GM18520 (cell line): ENCODE data around the gene HNRNPD.
A peak's percentile ranks its signal among the peaks of the same experiment; 100 is the strongest.
"Not testable (repeated sequence)": the region's sequence is repeated elsewhere in the genome, so short reads cannot be mapped to it uniquely, and the experiment has no call there.

ENCODE experiments used
- ATAC-seq: cut with Tn5 transposase; IDR thresholded peaks from one replicate; pipeline ENCODE4 v1.9.1; 2021; ENCODE audit not compliant: unreplicated experiment

The HNRNPD gene, protein sequence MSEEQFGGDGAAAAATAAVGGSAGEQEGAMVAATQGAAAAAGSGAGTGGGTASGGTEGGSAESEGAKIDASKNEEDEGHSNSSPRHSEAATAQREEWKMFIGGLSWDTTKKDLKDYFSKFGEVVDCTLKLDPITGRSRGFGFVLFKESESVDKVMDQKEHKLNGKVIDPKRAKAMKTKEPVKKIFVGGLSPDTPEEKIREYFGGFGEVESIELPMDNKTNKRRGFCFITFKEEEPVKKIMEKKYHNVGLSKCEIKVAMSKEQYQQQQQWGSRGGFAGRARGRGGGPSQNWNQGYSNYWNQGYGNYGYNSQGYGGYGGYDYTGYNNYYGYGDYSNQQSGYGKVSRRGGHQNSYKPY

GRCh38 chr4:82373816-82374625 lies at the start of gene HNRNPD:
TSS of gene HNRNPD (minus strand) at chr4:82373991. CDS start at chr4:82373678, 313 bp downstream.
- ATAC-seq = peak; percentile 89

DNA sequence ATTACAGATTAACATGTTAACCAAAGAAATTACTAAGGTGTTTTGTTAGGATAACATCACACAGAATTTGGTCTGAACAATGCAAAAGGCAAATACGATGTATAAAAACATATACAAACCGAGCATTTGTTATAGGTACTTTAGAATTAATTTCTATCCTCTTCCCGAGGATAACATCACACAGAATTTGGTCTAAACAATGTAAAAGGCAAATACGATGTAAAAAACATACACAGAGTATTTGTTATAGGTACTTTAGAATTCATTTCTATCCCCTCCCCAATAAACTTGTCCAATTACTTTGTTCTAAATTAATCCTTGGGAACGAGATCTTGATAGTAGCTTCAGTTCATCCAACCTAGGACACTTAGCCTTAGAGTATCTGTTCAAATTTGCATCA lies 48.8 kb upstream of the HNRNPD start:
- no peak for ATAC-seq

DNA sequence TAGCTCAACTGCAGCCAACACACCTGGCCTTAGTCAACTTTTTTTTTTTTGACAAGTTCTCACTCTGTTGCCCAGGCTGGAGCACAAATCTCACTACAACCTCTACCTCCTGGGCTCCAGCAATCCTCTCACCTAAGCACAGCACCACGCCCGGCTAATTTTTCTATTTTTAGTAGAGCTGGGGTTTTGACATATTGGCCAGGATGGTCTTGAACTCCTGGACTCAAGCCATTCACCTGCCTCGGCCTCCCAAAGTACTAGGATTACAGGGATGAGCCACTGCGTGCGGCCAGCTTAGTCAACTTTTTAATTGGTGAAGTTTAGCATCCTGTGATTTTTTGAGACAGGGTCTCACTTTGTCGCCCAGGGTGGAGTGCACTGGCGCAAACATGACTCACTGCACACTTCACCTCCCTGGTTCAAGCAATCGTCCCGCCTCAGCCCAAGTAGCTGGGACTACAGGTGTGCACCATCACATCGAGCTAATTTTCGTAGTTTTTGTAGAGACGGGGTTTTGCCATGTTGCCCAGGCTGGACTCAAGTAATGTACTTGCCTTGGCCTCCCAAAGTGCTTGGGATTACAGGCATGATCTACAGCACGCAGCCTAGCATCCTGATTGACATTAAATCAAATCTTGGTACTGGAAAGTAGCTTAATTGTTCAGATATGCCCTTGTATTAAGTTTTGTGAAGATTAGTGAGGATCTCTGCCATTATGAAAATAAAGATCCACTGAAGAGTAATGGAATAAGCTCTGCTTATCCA lies 48.2 kb upstream of the HNRNPD start:
- no peak for ATAC-seq

- ATAC-seq = no peak
These were observed 45.7 kb upstream of the HNRNPD start for GRCh38 chr4:82419451-82419850.

GRCh38 chr4:82415922-82416365 lies 42.2 kb upstream of the HNRNPD start:
- ATAC-seq = no peak

DNA sequence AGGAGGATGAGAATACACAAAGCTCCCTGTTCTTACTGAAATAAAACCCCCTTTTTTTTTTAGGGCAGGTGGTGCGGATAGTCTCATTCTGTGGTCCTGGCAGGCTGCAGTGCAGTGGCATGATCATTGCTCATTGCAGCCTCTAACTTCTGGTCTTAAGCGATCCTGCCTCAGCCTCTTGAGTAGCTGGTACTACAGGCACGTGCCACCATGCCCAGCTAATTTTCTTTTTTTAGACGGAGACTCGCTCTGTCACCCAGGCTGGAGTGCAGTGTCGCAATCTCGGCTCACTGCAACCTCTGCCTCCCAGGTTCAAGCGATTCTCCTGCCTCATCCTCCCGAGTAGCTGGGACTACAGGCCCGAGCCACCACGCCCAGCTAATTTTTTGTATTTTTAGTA lies 41.3 kb upstream of the HNRNPD start:
- not testable (repeated sequence) for ATAC-seq

DNA sequence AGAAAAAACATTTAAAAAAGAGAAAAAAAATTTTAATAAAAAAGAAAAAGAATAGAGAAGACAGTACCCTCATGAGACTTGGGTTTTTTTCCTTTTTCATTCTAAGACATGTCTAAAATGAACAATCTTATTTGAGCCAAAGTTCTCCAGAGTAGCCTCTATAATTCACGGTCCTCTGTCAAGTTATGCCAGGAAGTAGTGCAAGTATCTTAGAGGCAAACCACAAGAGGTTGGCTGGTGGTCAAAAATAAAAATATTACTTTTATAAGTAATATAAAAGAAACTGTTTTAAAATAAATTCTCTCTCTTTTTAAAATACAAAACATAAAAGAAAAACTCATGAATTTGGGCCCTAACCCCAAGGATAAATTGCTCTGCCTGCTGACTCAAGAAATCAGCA lies 29.9 kb upstream of the HNRNPD start:
- no peak for ATAC-seq

DNA sequence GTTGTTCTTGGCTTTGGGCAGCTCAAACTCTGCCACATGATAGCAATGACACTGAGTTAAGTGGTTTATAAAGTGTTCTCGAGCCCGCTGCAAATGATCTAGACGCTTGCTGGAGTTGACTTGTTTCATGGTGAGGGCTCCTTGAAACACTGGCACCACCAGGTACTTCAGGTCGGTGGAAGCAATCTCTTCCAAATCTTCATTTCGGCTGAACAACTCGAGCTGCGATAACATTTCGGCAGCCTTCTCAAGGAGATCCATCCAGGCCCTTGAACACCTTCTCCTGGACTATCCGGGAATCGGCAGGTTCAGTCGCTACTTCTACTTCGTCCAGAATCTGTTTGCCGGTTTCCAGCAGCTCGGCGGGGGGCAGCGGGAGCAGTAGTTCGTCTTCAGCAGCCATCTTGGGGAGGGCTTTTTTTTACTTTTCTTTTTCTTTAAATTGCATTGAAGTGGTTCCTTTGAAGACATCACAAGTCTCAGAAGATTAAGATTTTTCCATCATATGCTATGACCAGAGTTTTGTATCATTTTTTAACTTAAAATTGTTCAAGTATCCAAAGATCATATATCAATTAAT lies 28.5 kb upstream of the HNRNPD start:
- ATAC-seq = no peak

DNA sequence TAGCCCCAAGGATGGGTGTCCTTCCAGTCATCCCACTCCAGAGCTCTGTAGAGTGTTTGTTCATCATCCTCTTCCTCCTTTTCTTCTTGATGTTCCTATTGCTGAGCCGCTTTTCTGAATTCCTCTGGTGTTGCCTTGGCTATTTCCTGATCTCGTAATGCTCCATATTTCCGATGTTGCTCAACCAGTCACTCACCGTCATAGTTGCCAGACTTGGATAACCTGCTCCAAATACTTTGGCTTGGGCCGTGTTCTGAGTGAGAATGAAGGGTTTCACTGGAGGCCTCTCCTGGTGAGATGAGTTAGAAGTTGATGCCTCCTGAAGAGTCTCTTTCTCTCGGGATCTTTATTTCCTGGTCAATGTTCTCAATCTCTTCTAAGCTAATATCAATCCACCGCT lies 27.8 kb upstream of the HNRNPD start:
- ATAC-seq = no peak

DNA sequence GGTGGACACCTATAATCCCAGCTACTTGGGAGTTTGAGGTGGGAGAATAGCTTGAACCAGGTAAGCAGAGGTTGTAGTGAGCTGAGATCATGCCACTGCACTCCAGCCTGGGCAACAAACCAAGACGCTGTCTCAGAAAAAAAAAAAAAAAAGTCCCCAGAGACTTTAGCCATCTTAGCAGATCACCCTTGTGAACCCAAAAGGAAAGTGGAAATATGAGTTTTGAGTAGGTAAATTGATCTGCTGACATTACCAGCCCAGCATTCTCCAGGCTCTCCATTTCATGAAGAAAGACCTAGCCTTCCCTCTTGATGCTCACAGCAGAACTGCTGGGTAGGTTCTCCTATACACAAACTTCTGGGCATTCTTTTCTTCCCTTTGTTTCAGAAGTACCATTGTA lies 24.5 kb upstream of the HNRNPD start:
- ATAC-seq = no peak

- ATAC-seq = no peak
These were observed 23.7 kb upstream of the HNRNPD start for GRCh38 chr4:82397527-82397926.

GRCh38 chr4:82394896-82395295 lies 21.1 kb upstream of the HNRNPD start:
- no peak for ATAC-seq

GRCh38 chr4:82390061-82390460 lies 16.3 kb upstream of the HNRNPD start:
- ATAC-seq = not testable (repeated sequence)

- ATAC-seq = no peak
These were observed 14.6 kb upstream of the HNRNPD start for GRCh38 chr4:82388405-82388804.

DNA sequence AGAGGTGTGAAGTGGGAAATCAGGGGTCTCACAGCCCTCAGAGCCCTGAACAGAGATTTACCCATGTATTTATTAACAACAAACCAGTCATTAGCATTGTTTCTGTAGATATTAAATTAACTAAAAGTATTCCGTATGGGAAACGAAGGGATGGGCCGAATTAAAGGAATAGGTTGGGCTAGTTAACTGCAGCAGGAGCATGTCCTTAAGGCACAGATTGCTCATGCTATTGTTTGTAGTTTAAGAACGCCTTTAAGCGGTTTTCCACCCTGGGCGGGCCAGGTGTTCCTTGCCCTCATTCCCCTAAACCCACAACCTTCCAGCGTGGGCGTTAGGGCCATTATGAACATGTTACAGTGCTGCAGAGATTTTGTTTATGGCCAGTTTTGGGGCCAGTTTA lies 12.5 kb upstream of the HNRNPD start:
- not testable (repeated sequence) for ATAC-seq

DNA sequence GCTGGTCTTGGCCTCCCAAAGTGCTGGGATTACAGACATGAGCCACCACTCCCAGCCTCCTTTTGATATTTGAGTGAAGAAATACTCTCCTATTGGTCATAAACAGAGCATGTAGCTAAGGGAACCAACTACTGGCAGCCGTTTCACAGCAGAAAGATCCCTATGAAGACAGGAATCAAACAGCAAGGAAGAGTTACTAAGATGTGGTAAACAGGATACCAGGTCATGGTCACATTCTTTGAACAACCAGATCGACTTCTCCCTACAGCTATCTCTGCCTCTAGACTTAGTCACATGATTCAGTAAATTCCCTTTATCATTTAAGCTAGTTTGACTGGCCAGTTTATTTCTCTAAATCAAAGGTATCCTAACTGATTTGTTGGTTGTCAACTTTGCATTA lies 9.0 kb upstream of the HNRNPD start:
- no peak for ATAC-seq

DNA sequence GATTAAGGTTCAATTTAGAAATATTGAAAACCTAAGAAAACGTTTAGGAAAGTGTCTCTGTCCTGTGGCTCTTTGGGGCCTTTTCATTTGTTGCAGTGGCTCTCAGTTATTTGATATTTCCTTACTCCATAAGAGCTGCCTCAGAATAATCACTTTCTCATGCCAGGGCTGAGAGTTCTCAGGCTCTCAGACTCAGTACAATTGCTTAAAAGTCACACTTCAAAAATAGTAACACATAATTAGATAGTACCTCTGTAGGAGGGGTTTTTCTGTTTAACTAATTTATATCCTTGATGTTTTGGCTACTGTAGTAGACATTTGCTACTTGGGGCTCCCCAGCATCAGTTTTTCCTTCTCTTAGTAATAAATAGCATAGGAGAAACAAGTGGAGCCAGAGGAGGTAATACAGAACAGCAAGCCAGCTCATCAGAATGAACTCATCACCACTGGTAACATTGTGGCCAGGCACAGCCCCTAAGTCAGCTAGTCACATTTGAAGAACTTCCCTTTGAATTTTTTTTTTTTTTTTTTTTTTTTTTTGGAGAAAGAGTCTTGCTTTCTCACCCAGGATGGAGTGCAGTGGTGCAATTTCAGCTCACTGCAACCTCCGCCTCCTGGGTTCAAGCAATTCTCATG lies 8.0 kb upstream of the HNRNPD start:
- ATAC-seq = no peak

DNA sequence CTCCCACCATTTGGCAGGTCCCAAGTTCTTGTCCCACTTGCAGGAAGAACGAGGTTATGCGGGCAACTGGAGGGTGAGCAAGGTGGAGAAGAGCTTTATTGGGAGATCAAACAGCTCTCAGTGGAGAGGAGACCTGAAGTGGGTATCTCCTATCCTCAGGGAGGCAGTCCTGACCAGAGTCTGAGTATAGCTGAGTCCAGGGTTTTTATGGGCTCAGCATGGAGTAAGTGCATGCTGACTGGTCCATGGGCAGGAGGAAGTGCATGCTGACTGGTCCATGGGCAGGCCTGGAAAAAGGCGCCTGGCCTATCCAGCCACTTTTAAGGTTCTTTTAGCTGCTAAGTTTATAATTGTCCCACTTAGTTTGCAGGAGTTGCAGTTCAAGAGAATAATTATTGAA lies 7.4 kb upstream of the HNRNPD start:
- no peak for ATAC-seq

- no peak for ATAC-seq
These were observed 7.0 kb upstream of the HNRNPD start for GRCh38 chr4:82380831-82381230.

- no peak for ATAC-seq
These were observed 6.6 kb upstream of the HNRNPD start for GRCh38 chr4:82380344-82380743.

GRCh38 chr4:82376109-82376508 lies 2.3 kb upstream of the HNRNPD start:
- ATAC-seq = no peak
